GM12864 (cell line): ENCODE data around the gene EFCAB12.
A peak's percentile ranks its signal among the peaks of the same experiment; 100 is the strongest.

ENCODE experiments used
- DNase-seq: peaks from one replicate; pipeline ENCODE4 v3.0.0-alpha.2; 2011; ENCODE audit warnings: low read depth
- H3K4me3 ChIP-seq: 2 replicates; pipeline ENCODE4 v1.5.1; 2011; ENCODE audit warnings: mild to moderate bottlenecking, low read depth, low read length, control low read depth
- CTCF ChIP-seq: IDR thresholded peaks from 2 replicates; pipeline ENCODE4 v1.5.1; 2011; ENCODE audit warnings: low read depth, mild to moderate bottlenecking, moderate library complexity, low read length, control low read depth, inconsistent platforms; ENCODE audit errors: missing control alignments

Gene EFCAB12

GRCh38 chr3:129404610-129405009 is 23.8 kb downstream of the EFCAB12 start:
- no peak for DNase-seq
- H3K4me3 ChIP-seq, result no peak overlapping the region
- no peak for TF ChIP-seq CTCF

GRCh38 chr3:129404130-129404529 is 24.3 kb downstream of the EFCAB12 start:
- TF ChIP-seq CTCF, result no peak
- DNase-seq, result no peak
- no peak overlapping the region for H3K4me3 ChIP-seq

GRCh38 chr3:129403450-129403849 is 25.0 kb downstream of the EFCAB12 start:
- DNase-seq, result no peak
- no peak overlapping the region for H3K4me3 ChIP-seq
- no peak for TF ChIP-seq CTCF

GRCh38 chr3:129402616-129403015 is 25.8 kb downstream of the EFCAB12 start:
- no peak for TF ChIP-seq CTCF
- H3K4me3 ChIP-seq, result no peak overlapping the region

GRCh38 chr3:129402210-129402609 is 26.2 kb downstream of the EFCAB12 start:
- no peak for TF ChIP-seq CTCF
- no peak overlapping the region for H3K4me3 ChIP-seq
- no peak for DNase-seq

More at GRCh38 chr3:129402616-129403015, 25.8 kb downstream of the EFCAB12 start:
- no peak for DNase-seq

- TF ChIP-seq CTCF, result no peak
- peak overlapping the region; percentile 54 for H3K4me3 ChIP-seq
- no peak for DNase-seq
Observed at GRCh38 chr3:129399895-129400357, 28.5 kb downstream of the EFCAB12 start.

- DNase-seq, result peak; percentile 91
- TF ChIP-seq CTCF, result peak; percentile 84
- peak overlapping the region; percentile 54 for H3K4me3 ChIP-seq
Observed at GRCh38 chr3:129399145-129399894, 29.1 kb downstream of the EFCAB12 start.
